ENCODE data around the gene CCSER1. TPM values are rescaled to one million over a fixed set of nuclear protein-coding genes. Genes with fewer than 3 reads are reported as not detected.

The CCSER1 gene
- total RNA-seq, 2 experiments from 2014 or later: not detected

GRCh38 chr4:90799895-90800294 is 672.7 kb downstream of the CCSER1 start:
- Histone ChIP-seq H3K9me2 (ENCODE audit: insufficient read depth, low read length) (no peaks in the 10 kb centered on the region), H3K4me1 (ENCODE audit: insufficient read depth, low read length, poor library complexity, severe bottlenecking) (no peaks in the 10 kb centered on the region), H4K20me1 (ENCODE audit: insufficient read depth, low read length) (no peaks in the 10 kb centered on the region), H3K9me3 (ENCODE audit: low read length) (no peaks in the 10 kb centered on the region), H3K4me3 (ENCODE audit: low read depth, low read length, poor library complexity, severe bottlenecking) (no peak overlapping the region), H3K27ac (ENCODE audit: low read depth, low read length, poor library complexity, severe bottlenecking) (no peak overlapping the region), H3K79me2 (ENCODE audit: insufficient read depth, low read depth, low read length) (no peaks in the 10 kb centered on the region), H3K36me3 (ENCODE audit: insufficient read depth, low read length) (no peaks in the 10 kb centered on the region), H2AFZ (ENCODE audit: low read length) (no peak overlapping the region), H3K4me2 (ENCODE audit: low read length) (no peak overlapping the region)
- intact Hi-C loops (cut with micrococcal nuclease; ENCODE audit: unreplicated experiment): no loop called here
- POLR2A ChIA-PET: no interaction called here
- TF ChIP-seq CTCF (conservative IDR thresholded peaks at IDR 0.05; ENCODE audit: low read length) (no peak), EZH2phosphoT487 (IDR thresholded peaks at IDR 0.05; ENCODE audit: borderline replicate concordance, low read depth, low read length) (no peak)
- CTCF ChIA-PET (ENCODE audit: unreplicated experiment): no interaction called here
- BruUV-seq (replicated peaks): no TSS peak
- no peak for DNase-seq (ENCODE audit: low spot score)

- Histone ChIP-seq H3K36me3 (ENCODE audit: insufficient read depth, low read length) (no peaks in the 10 kb centered on the region), H3K27ac (ENCODE audit: low read depth, low read length, poor library complexity, severe bottlenecking) (no peak overlapping the region), H3K9me3 (ENCODE audit: low read length) (no peaks in the 10 kb centered on the region), H3K4me2 (ENCODE audit: low read length) (no peak overlapping the region), H3K79me2 (ENCODE audit: insufficient read depth, low read depth, low read length) (no peaks in the 10 kb centered on the region), H4K20me1 (ENCODE audit: insufficient read depth, low read length) (no peaks in the 10 kb centered on the region), H3K4me3 (ENCODE audit: low read depth, low read length, poor library complexity, severe bottlenecking) (no peak overlapping the region), H3K9me2 (ENCODE audit: insufficient read depth, low read length) (no peaks in the 10 kb centered on the region), H2AFZ (ENCODE audit: low read length) (no peak overlapping the region), H3K4me1 (ENCODE audit: insufficient read depth, low read length, poor library complexity, severe bottlenecking) (no peaks in the 10 kb centered on the region)
- TF ChIP-seq CTCF (conservative IDR thresholded peaks at IDR 0.05; ENCODE audit: low read length): no peak
- TF ChIP-seq EZH2phosphoT487 (IDR thresholded peaks at IDR 0.05; ENCODE audit: borderline replicate concordance, low read depth, low read length): no peak
- ChIA-PET CTCF (ENCODE audit: unreplicated experiment) (no interaction called here), POLR2A (interaction anchor here (0.6 kb wide), 1 partner anchor 94 kb away, joined by 4 read pairs; no protein-coding TSS in a partner anchor)
- no peak for DNase-seq (ENCODE audit: low spot score)
- BruUV-seq (replicated peaks): no TSS peak
- intact Hi-C loops (cut with micrococcal nuclease; ENCODE audit: unreplicated experiment): no loop called here
These were observed 688.4 kb downstream of the CCSER1 start for GRCh38 chr4:90815569-90815968.

- no peak for TF ChIP-seq EZH2phosphoT487 (IDR thresholded peaks at IDR 0.05; ENCODE audit: borderline replicate concordance, low read depth, low read length)
- TF ChIP-seq CTCF (conservative IDR thresholded peaks at IDR 0.05; ENCODE audit: low read length): no peak
- no TSS peak for BruUV-seq (replicated peaks)
- H3K36me3 ChIP-seq (ENCODE audit: insufficient read depth, low read length): no peaks in the 10 kb centered on the region
These were observed 689.6 kb downstream of the CCSER1 start for GRCh38 chr4:90816754-90817153.

More at GRCh38 chr4:90816754-90817153, 689.6 kb downstream of the CCSER1 start:
- Histone ChIP-seq H3K27ac (ENCODE audit: low read depth, low read length, poor library complexity, severe bottlenecking) (no peak overlapping the region), H2AFZ (ENCODE audit: low read length) (no peak overlapping the region), H3K4me1 (ENCODE audit: insufficient read depth, low read length, poor library complexity, severe bottlenecking) (no peaks in the 10 kb centered on the region), H3K9me2 (ENCODE audit: insufficient read depth, low read length) (no peaks in the 10 kb centered on the region), H3K4me2 (ENCODE audit: low read length) (no peak overlapping the region), H3K9me3 (ENCODE audit: low read length) (no peaks in the 10 kb centered on the region), H4K20me1 (ENCODE audit: insufficient read depth, low read length) (no peaks in the 10 kb centered on the region), H3K79me2 (ENCODE audit: insufficient read depth, low read depth, low read length) (no peaks in the 10 kb centered on the region), H3K4me3 (ENCODE audit: low read depth, low read length, poor library complexity, severe bottlenecking) (no peak overlapping the region)
- no peak for DNase-seq (ENCODE audit: low spot score)
- CTCF ChIA-PET (ENCODE audit: unreplicated experiment): no interaction called here
- intact Hi-C loops (cut with micrococcal nuclease; ENCODE audit: unreplicated experiment): no loop called here
- POLR2A ChIA-PET: no interaction called here
